ENCODE data around the gene S100P.

- TF ChIP-seq CTCF (IDR thresholded peaks at IDR 0.05) (no peak), POLR2AphosphoS2 (conservative IDR thresholded peaks at IDR 0.05; ENCODE audit: low read length) (no peak), RAD21 (conservative IDR thresholded peaks at IDR 0.05 in 1 of 2, IDR thresholded peaks at IDR 0.05 in 1 of 2) (no peak), JUNB (IDR thresholded peaks at IDR 0.05) (no peak), REST (IDR thresholded peaks at IDR 0.05) (no peak), FOSL2 (IDR thresholded peaks at IDR 0.05) (no peak), FOSL2 (CRISPR knock-in tag; IDR thresholded peaks at IDR 0.05) (no peak), POLR2A (IDR thresholded peaks at IDR 0.05; ENCODE audit: low read length) (no peak), ESRRA (IDR thresholded peaks at IDR 0.05; ENCODE audit: borderline replicate concordance, low read length) (no peak), KDM5A (IDR thresholded peaks at IDR 0.05) (no peak), NR3C1 (IDR thresholded peaks at IDR 0.05) (no peak), MAZ (IDR thresholded peaks at IDR 0.05; ENCODE audit: borderline replicate concordance, low read depth, low read length) (no peak), BHLHE40 (IDR thresholded peaks at IDR 0.05; ENCODE audit: low read depth, low read length) (no peak), EHMT2 (IDR thresholded peaks at IDR 0.05; ENCODE audit: low read depth) (no peak)
These were observed 9.1 kb downstream of the S100P start for GRCh38 chr4:6702761-6703160.

Measured in A549 (cell line).